C4-2B (cell line): Measurements from ENCODE around the gene FAM110A.

Experiments used
- H3K27ac ChIP-seq: fragments of 450-650 bp; 2 replicates; pipeline ENCODE4 v1.5.1; 2017
- CTCF ChIP-seq: fragments of 450-650 bp; conservative IDR thresholded peaks from 2 replicates; pipeline ENCODE4 v1.5.1; 2017; ENCODE audit warnings: mild to moderate bottlenecking
- ZFX ChIP-seq: fragments of 450-650 bp; IDR thresholded peaks from 2 replicates; pipeline ENCODE4 v1.6.1; 2017

FAM110A gene

DNA sequence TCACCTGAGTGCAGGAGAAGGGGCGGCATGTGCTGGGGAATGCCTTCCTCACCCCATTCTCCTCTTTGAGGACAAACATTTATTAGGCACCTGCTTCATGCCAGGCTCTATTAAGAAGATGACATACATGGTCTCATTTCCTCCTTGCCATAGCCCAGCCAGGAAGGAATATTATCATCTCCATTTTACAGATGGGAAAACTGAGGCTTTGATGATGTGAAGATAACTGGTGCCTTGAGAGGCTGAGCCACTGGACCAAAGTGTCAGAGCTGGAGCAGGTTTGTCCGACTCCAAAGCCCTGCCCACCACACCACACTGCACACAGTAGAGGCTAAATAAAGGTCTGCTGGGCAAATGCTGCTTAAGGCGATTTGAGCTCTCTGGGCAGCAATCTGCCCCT, 37.2 kb downstream of the FAM110A start:
- no peak overlapping the region for H3K27ac ChIP-seq
- TF ChIP-seq CTCF (no peak), ZFX (no peak)

DNA sequence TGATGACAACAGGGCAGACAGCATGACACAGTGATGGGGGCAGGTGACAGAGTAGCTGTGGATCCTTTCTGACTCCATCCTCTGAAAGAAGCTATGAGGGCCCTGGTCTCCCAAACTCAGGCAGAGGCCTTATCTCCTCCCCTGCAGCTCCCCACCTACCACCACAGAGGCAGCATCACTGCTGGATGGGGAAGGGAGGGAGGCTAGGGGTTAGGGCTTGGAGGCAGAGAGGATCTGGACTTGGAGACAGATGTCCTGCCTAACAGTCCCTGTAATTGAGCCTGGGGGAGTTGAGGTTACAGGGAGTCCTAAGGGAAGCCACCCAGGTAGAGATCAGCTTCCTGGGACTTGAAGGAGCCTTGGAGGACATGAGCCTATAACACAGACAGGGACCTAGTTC, 37.9 kb downstream of the FAM110A start:
- TF ChIP-seq ZFX = no peak
- TF ChIP-seq CTCF = no peak
- no peak overlapping the region for H3K27ac ChIP-seq

- TF ChIP-seq ZFX (no peak), CTCF (no peak)
- H3K27ac ChIP-seq = no peak overlapping the region
These were observed 38.4 kb downstream of the FAM110A start for GRCh38 chr20:871948-872347.

DNA sequence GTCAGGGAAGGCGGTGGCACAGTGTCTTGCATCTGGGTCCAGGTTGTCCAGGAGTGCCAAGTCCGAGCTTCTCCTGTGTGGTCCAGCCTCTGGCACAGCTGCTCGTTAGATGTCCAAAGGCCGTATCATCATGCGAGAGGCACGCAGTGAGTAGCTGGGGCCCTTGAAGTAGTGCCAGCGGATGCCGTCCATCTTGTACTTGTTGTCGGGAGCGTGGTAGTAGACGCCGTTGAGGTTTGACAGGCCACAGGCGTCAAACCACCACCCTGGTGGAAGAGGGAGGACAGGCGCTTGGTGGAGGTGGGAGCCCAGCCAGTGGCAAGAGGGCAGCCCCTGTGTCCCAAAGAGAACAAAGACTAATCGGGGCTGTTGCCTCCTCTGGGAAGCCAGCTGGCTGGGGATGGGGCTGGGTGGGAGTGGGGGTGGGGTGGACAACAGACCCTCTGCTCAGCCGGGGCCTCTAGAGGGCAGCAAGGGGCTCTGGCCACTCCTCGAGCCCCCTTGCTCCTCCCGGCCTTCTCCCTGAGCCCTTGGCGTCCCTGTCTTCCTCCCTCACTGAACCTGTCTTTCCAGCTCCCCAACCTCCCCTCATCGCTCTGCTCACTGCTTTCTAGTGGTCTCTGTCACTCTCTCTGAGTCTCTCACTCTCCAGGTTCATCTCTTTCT, 39.5 kb downstream of the FAM110A start:
- no peak overlapping the region for H3K27ac ChIP-seq
- TF ChIP-seq CTCF (no peak), ZFX (no peak)

- TF ChIP-seq CTCF = no peak
- TF ChIP-seq ZFX = no peak
- H3K27ac ChIP-seq = no peak overlapping the region
These were observed 40.5 kb downstream of the FAM110A start for GRCh38 chr20:873875-874607.

GRCh38 chr20:875115-875514, 41.6 kb downstream of the FAM110A start:
- TF ChIP-seq CTCF = no peak
- TF ChIP-seq ZFX = no peak
- no peak overlapping the region for H3K27ac ChIP-seq

DNA sequence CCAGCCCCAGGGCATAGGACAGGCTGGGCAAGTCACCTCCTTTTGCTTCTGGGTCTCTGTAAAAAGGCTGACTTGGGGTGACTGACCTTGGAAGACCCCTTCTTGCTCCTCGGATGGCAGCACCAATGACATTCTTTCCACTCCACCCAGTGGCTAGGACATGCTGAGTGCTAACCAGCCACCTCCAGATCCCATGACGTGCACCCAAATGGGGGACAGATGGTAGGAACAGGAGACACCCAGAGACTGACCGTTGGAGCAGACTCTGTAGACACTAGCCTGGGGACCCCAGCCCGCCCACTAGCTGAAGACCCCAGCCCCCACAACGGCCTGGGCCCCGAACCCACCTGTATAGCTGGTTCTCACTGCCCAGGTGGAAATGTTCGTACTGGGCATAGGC, 44.3 kb downstream of the FAM110A start:
- no peak overlapping the region for H3K27ac ChIP-seq
- TF ChIP-seq CTCF (no peak), ZFX (no peak)
